Tibial nerve (tissue), 4 donors: ENCODE data around the gene USP17L12.
"Not testable (repeated sequence)": the region's sequence is repeated elsewhere in the genome, so short reads cannot be mapped to it uniquely, and the experiment has no call there.

ENCODE experiments used
- CTCF ChIP-seq, 5 experiments: fragments of 200-600 bp in 3 of 5; fragments of 450-650 bp in 2 of 5; sonication (generic) in 3 of 5; IDR thresholded peaks; one replicate each; pipeline ENCODE4 v1.5.1; 2016 to 2019; ENCODE audit warnings: antibody characterized with exemption in 5 of 5, mild to moderate bottlenecking in 3 of 5, moderate library complexity in 2 of 5
- EP300 ChIP-seq, 2 donors: sonication (generic); formaldehyde crosslinking; IDR thresholded peaks; one replicate each; pipeline ENCODE4 v1.6.1; 2017; ENCODE audit warnings: antibody characterized with exemption in 2 of 2, mild to moderate bottlenecking in 1 of 2
- POLR2A ChIP-seq, 2 donors: fragments of 450-650 bp; IDR thresholded peaks; one replicate each; pipeline ENCODE4 v1.6.1; 2017; ENCODE audit warnings: antibody characterized with exemption in 2 of 2, mild to moderate bottlenecking in 2 of 2, moderate library complexity in 2 of 2

DNA sequence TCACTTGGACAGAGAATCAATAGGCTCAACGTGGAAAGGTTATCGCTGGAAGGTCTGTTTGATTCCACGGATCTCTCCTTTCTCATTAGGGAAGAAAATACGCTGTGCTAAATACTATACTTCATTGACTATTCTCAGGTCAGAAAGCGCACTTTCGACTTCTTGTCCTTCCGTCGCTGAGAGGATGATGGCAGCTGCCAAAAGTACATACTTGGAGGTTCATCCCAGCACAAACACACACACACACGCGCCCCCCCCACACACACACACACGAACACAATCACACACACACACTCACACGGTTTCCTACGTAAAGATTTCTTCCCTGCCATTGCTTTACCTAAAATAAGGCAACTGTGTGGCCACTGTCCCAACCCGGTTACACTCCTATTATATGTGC is 5.3 kb upstream of the USP17L12 start:
- not testable (repeated sequence) for TF ChIP-seq CTCF, POLR2A, EP300 (IDR thresholded peaks at IDR 0.05)
